DOHH2 (cell line): ENCODE results near the gene KIF3C.

Experiments used
- CTCF ChIP-seq: fragments of 200-600 bp; sonication (generic); IDR thresholded peaks from one replicate; pipeline ENCODE4 v1.5.1; 2014; ENCODE audit warnings: antibody characterized with exemption, mild to moderate bottlenecking, low read depth, low read length; ENCODE audit not compliant: poor library complexity, severe bottlenecking
- EZH2phosphoT487 ChIP-seq: fragments of 200-600 bp; sonication (generic); IDR thresholded peaks from 2 replicates; pipeline ENCODE4 v1.6.1; 2017; ENCODE audit warnings: borderline replicate concordance, mild to moderate bottlenecking, antibody characterized with exemption, low read length, moderate library complexity, mixed read lengths

GRCh38 chr2:26018184-26019055, 36.1 kb upstream of the KIF3C start:
- TF ChIP-seq CTCF: no peak
- TF ChIP-seq EZH2phosphoT487: no peak
